Pericardium fibroblast (primary cell): ENCODE results near the gene FXR2. TPM values are rescaled to one million over a fixed set of nuclear protein-coding genes. Genes with fewer than 3 reads are reported as not detected.

Source experiments
- total RNA-seq: library from RNA; depleted of rRNA; stranded (reverse); fragments of >200 nt; gene quantifications from 2 replicates; pipeline ENCODE4 v1.2.3, GENCODE V29; 2015

FXR2 gene
- 17.7 and 41.3 TPM in 2 replicates for total RNA-seq

DNA sequence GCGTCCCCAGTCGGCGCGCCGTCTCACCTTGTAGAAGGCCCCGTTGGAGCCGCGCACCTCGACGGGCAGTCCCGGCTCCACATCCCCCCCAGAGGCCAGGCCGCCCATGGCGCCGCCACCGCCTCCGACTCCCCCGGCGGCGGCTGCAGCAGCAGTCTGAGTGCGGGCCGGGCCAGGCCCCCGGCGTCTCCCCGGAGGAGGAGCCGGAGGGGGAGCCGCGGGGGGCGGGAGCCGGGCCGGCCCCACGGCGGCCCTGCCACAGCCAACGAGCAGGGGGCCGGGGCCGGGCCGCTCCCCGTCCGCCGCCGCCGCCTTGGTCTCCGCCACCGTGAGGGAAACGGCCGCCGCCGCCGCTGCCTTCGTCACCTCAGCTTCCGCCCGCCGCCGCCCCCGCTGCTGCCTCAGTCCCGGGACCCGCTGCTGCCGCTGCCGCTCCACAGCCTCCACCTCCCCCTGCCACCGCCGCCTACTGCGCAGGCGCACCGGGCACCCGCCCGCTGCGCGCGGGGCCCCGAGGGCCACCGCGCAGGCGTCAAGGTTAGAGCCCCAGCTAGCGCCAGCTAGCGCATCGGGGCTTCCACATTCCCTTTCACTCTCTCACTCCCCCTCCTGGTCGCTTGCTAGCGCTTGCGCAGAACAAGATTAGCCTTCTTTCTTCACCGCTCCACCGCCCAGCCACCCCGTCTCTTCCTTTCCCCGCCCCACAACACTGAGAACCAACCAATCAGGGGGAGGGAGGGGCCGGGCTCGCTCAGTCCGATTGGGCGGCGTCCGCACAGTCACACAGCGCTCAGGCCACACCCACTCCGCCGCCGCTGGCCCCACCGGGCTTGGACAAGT, at the start of gene FXR2:
FXR2 (minus strand) TSS at position 473 of the 840 bp plus-strand sequence; CDS start at position 108, 365 bp downstream.

DNA sequence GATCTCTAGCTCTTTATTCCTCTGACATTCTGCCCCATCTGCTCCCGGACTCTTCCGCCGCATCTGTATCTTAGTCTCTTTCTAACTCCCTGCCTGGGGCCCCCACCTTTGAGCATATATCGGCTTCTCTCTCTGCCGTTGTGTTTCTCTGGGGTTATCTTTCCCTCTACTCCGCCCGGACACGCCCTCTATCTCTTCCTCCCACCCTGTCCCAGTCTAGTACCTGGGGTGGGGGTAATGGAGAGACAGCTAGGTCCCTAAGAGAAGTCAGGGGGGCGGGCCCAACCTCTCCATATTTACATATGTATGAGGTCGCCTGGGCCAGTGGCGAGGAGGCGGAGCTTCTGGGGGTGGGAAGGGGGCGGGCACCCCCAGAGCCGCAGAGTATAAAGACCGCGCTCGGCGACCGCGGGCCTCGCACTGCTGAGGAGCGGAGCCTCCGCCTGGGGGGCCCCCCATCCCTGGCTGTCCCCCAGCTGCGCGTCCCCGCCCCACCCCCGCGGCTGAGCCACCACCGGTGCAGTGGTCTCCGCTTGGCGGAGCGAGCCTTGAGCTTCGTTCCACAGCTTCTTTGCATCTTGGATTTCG, 35.9 kb upstream of the FXR2 start, which contains the start of gene ATP1B2:
ATP1B2 (plus strand) TSS at position 418 of the 588 bp plus-strand sequence. CDS start 593 bp downstream, outside the sequence.

DNA sequence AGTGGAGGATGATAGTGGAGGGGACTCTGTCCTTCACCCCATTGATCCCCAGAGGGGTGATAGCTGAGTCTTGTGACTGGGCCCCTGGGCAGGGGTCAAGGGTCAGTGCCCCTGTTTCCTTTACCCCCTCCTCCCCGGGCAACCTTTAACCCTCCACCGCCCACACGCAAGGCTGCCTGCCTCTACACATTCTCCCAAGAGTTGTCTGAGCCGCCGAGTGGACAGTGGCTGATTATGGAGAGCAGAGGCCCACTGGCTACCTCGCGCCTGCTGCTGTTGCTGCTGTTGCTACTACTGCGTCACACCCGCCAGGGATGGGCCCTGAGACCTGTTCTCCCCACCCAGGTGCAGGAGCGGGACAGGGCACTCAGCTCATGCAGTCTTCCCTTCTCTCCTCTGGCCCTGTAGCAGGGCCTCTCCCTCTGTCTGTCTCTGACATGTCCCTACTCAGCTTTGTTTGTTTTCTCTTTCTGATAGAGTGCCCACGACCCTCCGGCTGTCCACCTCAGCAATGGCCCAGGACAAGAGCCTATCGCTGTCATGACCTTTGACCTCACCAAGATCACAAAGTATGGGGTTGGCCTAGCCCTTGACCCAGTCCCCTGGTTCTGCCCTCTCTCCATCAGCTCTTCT, 15.4 kb upstream of the FXR2 start, which contains the start of gene SHBG:
SHBG (plus strand) TSS at position 197 of the 633 bp plus-strand sequence; CDS start at position 235, 38 bp downstream.

DNA sequence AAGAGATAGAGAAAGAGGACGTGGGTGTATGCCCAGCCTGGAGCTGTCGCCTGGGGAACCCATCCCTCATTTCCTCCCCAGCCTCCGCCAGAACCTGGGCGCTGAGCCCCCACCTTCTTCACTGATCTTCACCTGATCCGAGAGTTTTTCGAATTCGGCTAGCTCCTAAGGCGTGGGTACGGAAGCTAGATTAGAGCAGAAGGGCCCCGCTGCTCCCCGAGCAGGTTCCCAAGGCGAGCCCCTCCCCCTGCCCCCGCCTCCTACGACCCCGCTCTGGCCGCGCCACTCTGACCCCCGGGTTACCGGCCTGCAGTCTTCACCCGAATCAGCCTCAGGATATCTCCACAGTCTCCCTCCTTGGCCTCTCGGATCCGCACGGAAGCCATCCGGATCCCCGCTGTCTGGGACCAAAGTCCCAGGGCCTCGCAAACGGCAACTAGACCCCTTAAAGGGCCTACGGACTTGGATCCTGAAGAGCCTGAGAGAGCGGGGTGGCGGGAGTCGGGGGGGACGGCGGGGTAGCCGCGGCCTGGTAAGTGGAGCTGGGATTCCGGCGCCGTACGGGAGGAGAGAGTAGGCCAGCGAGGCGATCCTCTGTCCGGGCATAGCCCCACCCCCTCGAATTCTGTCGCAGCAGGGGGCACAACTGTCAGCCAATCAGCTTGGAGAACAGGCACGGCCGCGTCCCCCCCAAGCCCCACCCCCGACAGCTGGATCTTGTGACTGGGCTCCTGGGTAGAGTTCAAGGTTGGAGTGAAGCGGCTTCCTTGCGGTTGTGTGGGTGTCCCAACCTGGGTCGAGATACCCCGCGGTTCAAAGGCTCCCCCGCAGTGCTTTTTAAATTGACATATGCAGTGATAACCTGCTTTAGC, 12.8 kb upstream of the FXR2 start, which contains the start of gene SAT2:
SAT2 (minus strand) TSS at position 572 of the 872 bp plus-strand sequence; CDS start at position 386, 186 bp downstream.

DNA sequence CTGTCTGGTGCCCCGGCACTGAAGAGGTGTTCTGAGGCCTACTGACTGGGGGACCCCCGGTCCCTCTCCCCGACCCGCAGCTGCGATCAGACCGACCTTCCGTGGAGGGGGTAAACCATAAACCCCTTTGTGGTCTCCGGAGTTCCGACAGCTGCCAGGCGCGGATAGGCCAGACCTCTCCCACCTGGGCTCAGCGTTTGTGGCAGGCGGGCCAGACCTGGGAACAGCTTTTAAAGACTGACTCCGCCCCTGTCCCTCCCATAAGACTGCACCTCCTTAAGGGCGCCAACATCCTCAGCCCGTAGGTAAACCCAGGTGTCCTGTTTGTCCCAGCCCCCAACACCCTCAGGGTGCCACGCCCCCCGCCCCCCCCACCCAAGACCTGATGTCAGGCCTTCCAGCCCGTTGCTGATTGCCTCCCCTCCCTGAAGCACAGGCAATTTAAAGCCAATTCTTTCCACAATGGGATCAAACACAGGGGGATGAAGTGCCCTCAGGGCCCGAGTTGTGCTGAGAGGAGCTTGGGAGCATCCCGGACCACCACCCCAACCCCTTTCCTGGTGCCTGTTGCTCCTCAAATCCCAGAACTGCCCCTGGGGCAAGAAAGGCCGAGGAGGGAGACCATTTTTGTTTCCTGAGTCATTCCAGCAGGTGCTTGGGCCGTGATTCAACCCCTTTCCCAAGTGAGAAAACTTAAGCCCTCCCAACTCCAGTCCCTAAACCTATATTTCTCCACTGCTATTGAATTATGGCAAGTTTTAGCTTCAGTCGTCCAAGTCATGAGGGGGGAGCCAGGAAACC, 24.6 kb downstream of the FXR2 start, which contains the start of gene SOX15:
SOX15 (minus strand) TSS at position 204 of the 801 bp plus-strand sequence. CDS start 418 bp downstream, outside the sequence.

DNA sequence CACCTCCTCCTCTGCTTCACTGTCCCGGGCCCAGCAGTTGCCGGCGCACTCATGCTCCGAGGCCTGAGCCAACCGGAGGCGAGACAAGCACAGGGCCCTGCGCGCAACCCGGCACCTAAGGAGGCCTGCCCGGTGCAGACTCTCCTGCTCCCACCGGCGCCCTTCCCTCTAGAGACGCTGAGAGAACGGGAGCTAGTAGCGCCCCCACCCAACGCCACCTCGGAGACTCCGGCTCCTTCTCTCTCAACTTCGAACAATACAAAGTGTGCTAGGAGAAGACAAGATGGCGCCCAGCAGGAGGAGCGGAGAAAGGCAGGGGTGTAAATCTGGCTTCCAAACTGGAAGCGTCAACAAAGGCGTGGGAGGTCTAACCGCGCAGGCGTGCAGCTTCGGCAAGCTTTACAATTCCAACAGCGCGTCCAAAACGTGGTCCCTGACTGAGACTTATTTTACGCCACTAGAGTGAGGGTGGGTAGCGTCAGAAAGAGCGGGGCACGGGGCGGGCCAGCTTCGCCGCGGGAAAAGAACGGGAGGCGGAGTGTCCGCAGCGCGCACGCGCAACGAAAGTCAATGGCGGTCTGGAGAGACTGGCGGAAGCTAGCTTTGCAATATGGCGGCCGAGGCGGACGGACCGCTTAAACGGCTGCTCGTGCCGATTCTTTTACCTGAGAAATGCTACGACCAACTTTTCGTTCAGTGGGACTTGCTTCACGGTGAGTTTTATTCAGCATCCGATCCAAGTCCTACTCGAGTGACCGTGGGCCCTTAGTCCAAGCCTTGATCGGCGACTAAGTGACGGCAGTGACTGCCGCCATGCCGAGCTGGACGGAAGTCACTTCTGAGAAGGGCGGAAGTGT, 31.2 kb downstream of the FXR2 start, which contains the start of gene MPDU1:
MPDU1 (plus strand) TSS at position 600 of the 857 bp plus-strand sequence; CDS start at position 611, 11 bp downstream.

DNA sequence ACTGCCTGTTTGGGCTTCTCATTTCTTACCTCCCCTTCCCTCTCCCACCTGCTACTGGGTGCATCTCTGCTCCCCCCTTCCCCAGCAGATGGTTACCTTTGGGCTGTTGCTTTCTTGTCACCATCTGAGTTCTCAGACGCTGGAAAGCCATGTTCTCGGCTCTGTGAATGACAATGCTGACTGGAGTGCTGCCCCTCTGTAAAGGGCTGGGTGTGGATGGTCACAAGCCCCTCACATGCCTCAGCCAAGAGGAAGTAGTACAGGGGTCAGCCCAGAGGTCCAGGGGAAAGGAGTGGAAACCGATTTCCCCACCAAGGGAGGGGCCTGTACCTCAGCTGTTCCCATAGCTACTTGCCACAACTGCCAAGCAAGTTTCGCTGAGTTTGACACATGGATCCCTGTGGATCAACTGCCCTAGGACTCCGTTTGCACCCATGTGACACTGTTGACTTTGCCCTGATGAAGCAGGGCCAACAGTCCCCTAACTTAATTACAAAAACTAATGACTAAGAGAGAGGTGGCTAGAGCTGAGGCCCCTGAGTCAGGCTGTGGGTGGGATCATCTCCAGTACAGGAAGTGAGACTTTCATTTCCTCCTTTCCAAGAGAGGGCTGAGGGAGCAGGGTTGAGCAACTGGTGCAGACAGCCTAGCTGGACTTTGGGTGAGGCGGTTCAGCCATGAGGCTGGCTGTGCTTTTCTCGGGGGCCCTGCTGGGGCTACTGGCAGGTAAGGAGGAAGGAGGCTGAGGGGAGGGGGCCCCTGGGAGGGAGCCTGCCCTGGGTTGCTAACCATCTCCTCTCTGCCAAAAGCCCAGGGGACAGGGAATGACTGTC, 35.5 kb downstream of the FXR2 start, which contains the start of gene CD68:
CD68 (plus strand) TSS at position 638 of the 833 bp plus-strand sequence; CDS start at position 678, 40 bp downstream.

DNA sequence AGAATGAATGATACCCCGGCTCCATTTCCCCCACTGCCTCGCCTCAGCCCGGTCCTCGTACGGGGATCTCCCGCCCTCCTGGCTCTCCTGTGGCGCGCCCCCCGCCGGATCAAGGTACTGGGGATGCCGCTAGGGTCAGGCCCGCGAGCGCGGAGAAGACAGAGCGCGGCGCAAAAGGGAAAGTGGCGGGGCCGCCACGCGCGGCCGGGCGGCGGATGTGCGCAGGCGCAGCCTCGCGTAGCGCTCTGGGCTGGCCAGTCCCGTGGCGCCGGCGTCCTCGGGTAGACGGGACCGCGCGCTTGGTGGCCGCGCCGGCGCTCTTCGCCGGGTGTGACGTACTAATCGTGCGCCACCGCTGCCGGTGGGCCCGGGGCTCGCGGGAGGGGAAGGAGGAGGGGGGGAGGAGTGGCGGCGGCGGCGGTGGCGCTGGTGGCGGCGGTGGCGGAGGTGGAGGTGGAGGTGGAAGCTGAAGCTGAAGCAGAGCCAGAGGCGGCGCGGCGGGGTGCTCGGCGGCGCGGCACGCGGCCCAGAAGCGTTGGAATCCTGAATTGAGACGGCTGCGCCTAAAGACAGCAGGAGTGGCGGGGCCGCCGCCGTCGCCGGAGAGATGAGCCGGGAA, 53.0 kb downstream of the FXR2 start, which contains the start of gene SENP3:
SENP3 (plus strand) TSS at position 331 of the 619 bp plus-strand sequence. CDS start 1,158 bp downstream, outside the sequence.

DNA sequence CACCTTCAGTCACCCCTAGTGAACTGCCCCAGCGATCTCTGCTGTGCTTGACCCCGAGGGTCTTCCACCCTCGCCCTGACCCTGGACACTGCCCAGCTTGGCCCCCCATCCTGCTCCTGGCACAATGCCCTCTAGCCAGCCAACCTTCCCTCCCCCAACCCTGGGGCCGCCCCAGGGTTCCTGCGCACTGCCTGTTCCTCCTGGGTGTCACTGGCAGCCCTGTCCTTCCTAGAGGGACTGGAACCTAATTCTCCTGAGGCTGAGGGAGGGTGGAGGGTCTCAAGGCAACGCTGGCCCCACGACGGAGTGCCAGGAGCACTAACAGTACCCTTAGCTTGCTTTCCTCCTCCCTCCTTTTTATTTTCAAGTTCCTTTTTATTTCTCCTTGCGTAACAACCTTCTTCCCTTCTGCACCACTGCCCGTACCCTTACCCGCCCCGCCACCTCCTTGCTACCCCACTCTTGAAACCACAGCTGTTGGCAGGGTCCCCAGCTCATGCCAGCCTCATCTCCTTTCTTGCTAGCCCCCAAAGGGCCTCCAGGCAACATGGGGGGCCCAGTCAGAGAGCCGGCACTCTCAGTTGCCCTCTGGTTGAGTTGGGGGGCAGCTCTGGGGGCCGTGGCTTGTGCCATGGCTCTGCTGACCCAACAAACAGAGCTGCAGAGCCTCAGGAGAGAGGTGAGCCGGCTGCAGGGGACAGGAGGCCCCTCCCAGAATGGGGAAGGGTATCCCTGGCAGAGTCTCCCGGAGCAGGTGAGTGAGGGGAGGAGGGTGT, 56.0 kb downstream of the FXR2 start, which contains the start of gene TNFSF13:
TNFSF13 (plus strand) TSS at position 207 of the 776 bp plus-strand sequence; CDS start at position 497, 290 bp downstream.

DNA sequence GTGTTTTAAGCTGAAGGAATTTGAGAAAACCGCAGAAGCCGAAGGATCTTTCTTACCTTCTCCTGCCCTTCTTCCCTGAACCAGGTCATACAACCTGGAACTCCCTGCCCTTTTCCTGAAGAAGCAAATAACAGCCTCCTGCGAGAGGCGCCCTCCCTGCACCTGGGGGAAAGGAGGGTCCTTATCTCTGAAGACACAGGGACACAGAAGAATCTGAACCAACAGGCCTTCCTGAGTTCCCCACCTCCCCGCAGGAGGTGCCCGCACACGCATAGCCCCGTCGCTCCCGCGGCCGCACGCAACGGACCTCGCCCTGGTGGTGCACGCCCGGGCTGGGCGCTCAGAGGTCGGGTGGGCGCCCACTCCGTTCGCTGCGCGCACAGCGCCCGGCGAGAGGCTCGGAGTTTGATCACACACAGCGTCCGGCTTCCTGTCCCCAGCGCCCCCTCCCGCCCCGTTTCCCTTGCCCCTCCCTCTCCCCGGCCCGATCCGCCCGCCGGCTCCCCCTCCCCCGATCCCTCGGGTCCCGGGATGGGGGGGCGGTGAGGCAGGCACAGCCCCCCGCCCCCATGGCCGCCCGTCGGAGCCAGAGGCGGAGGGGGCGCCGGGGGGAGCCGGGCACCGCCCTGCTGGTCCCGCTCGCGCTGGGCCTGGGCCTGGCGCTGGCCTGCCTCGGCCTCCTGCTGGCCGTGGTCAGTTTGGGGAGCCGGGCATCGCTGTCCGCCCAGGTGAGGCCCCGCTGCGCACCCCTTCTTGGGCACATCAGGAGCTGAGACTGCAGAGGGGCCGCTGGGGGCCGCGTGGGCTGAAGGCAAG, 65.9 kb downstream of the FXR2 start, which contains the start of gene TNFSF12:
TNFSF12 (plus strand) TSS at position 474 of the 816 bp plus-strand sequence; CDS start at position 570, 96 bp downstream.

Other genes with a start within 250 kb of the FXR2 start
- gene TNK1, start 233.8 kb downstream of the FXR2 start, total RNA-seq = 0.09 and 0.47 TPM in 2 replicates
- 45.7 and 72.9 TPM in 2 replicates for gene PLSCR3, start 220.4 kb downstream of the FXR2 start, total RNA-seq
- gene TMEM256, start 210.8 kb downstream of the FXR2 start, total RNA-seq = 83.2 and 132 TPM in 2 replicates
- 13.5 and 18.6 TPM in 2 replicates for gene NLGN2, start 207.1 kb downstream of the FXR2 start, total RNA-seq
- not detected in 2 replicates for gene SPEM1, start 194.6 kb downstream of the FXR2 start, total RNA-seq
- gene SPEM2, start 189.3 kb downstream of the FXR2 start, total RNA-seq = not detected in 2 replicates
- gene SPEM3, start 186.0 kb downstream of the FXR2 start, total RNA-seq = not detected in 2 replicates
- 1.3 and 2.4 TPM in 2 replicates for gene TMEM102, start 179.5 kb downstream of the FXR2 start, total RNA-seq
- gene FGF11, start 175.4 kb downstream of the FXR2 start, total RNA-seq = 0.43 and 2.0 TPM in 2 replicates
- 3.7 and 6.7 TPM in 2 replicates for gene CHRNB1, start 169.8 kb downstream of the FXR2 start, total RNA-seq
- 25.4 and 29.3 TPM in 2 replicates for gene ZBTB4, start 135.3 kb downstream of the FXR2 start, total RNA-seq
- gene SLC35G6, start 133.5 kb downstream of the FXR2 start, total RNA-seq = not detected in 2 replicates
- 35.5 and 50.7 TPM in 2 replicates for gene POLR2A, start 130.5 kb downstream of the FXR2 start, total RNA-seq
- gene TNFSF12, start 65.8 kb downstream of the FXR2 start, total RNA-seq = 14.1 and 17.4 TPM in 2 replicates
- 2.1 and 3.6 TPM in 2 replicates for gene TNFSF13, start 56.1 kb downstream of the FXR2 start, total RNA-seq
- gene SENP3, start 53.0 kb downstream of the FXR2 start, total RNA-seq = 45.6 and 47.5 TPM in 2 replicates
- 13.4 and 22.7 TPM in 2 replicates for gene CD68, start 35.3 kb downstream of the FXR2 start, total RNA-seq
- gene MPDU1, start 31.0 kb downstream of the FXR2 start, total RNA-seq = 115 and 144 TPM in 2 replicates
- gene SOX15, start 24.8 kb downstream of the FXR2 start, total RNA-seq = 0.12 and 0.85 TPM in 2 replicates
- gene SAT2, start 12.9 kb upstream of the FXR2 start, total RNA-seq = 58.8 and 85.5 TPM in 2 replicates
- gene SHBG, start 15.2 kb upstream of the FXR2 start, total RNA-seq = 0.12 and 4.1 TPM in 2 replicates
- gene ATP1B2, start 36.0 kb upstream of the FXR2 start, total RNA-seq = 0.93 TPM in 1 of 2 replicates, not detected in the other
- 44.9 and 63.2 TPM in 2 replicates for gene TP53, start 72.6 kb upstream of the FXR2 start, total RNA-seq
- gene WRAP53, start 73.6 kb upstream of the FXR2 start, total RNA-seq = 3.3 and 6.8 TPM in 2 replicates
- gene EFNB3, start 90.3 kb upstream of the FXR2 start, total RNA-seq = 3.3 and 4.9 TPM in 2 replicates
- gene DNAH2, start 102.8 kb upstream of the FXR2 start, total RNA-seq = 0.26 and 1.1 TPM in 2 replicates
- gene KDM6B, start 219.3 kb upstream of the FXR2 start, total RNA-seq = 2.9 and 9.8 TPM in 2 replicates
- 7.8 and 67.0 TPM in 2 replicates for gene TMEM88, start 240.2 kb upstream of the FXR2 start, total RNA-seq
- 83.2 and 132 TPM in 2 replicates for gene NAA38, start 242.7 kb upstream of the FXR2 start, total RNA-seq
- gene CYB5D1, start 243.1 kb upstream of the FXR2 start, total RNA-seq = 5.5 and 5.7 TPM in 2 replicates